Measurements from ENCODE around the gene PHETA1.

DNA sequence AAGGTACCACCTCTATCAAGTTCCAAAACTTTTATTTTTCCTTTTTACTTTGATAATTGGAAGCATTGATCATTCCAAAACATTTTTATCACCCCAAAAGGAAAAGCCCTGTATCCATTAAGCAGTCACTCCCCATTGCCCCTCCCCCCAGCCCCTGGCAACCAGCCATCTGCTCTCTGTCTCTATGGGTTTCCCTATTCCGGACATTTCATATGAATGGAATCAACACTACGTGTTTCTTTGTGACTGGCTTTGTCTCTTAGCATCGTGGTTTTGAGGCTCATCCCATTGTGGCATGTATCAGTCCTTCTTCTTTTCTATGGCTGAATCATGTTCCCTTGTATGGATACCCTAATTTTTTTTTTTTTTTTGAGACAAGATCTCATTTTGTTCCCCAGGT lies 18.0 kb upstream of the PHETA1 start:
- TF ChIP-seq, protein P1, sequence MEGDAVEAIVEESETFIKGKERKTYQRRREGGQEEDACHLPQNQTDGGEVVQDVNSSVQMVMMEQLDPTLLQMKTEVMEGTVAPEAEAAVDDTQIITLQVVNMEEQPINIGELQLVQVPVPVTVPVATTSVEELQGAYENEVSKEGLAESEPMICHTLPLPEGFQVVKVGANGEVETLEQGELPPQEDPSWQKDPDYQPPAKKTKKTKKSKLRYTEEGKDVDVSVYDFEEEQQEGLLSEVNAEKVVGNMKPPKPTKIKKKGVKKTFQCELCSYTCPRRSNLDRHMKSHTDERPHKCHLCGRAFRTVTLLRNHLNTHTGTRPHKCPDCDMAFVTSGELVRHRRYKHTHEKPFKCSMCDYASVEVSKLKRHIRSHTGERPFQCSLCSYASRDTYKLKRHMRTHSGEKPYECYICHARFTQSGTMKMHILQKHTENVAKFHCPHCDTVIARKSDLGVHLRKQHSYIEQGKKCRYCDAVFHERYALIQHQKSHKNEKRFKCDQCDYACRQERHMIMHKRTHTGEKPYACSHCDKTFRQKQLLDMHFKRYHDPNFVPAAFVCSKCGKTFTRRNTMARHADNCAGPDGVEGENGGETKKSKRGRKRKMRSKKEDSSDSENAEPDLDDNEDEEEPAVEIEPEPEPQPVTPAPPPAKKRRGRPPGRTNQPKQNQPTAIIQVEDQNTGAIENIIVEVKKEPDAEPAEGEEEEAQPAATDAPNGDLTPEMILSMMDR (IDR thresholded peaks at IDR 0.05) = no peak
- TF ChIP-seq ZFX (IDR thresholded peaks at IDR 0.05; ENCODE audit: borderline replicate concordance) = no peak
